B cell (primary cell): ENCODE data around the gene TPSB2. TPM values are rescaled to one million over a fixed set of nuclear protein-coding genes. Genes with fewer than 3 reads are reported as not detected.
"Not testable (repeated sequence)": the region's sequence is repeated elsewhere in the genome, so short reads cannot be mapped to it uniquely, and the experiment has no call there.

ENCODE experiments used
- ATAC-seq: fragments of 200-7000 bp; cut with Tn5 transposase; one replicate; pipeline ENCODE4 v1.10.0; 2021; ENCODE audit warnings: low read depth, mild to moderate bottlenecking, moderate number of reproducible peaks, moderate library complexity
- CTCF ChIA-PET: fragments of 350-600 bp; sonication (Branson Sonifier 250); formaldehyde crosslinking; loops from one replicate; lab custom pipeline; 2021; ENCODE audit warnings: antibody characterized with exemption, inconsistent platforms; lab: Charles Lee
- POLR2A ChIA-PET: fragments of 350-600 bp; sonication (Branson Sonifier 250); formaldehyde crosslinking; loops from one replicate; lab custom pipeline; 2021; ENCODE audit warnings: antibody characterized with exemption; lab: Charles Lee
- DNase-seq: peaks from one replicate; pipeline ENCODE4 v3.0.0; 2013
- H2AFZ ChIP-seq: 2 replicates; pipeline ENCODE4 v1.6.1; 2012; ENCODE audit warnings: mild to moderate bottlenecking, low read depth, low read length; ENCODE audit not compliant: insufficient read depth, poor library complexity, severe bottlenecking
- H3K27ac ChIP-seq, 2 donors: 1 replicate in 1 of 2; 2 replicates in 1 of 2; pipeline ENCODE4 v1.5.1; 2012 to 2013; ENCODE audit warnings: low read length in 2 of 2, mild to moderate bottlenecking in 2 of 2, moderate library complexity in 1 of 2
- H3K27me3 ChIP-seq, 4 experiments: fragments of 200-600 bp in 1 of 4; sonication (generic) in 1 of 4; replicated peaks in 1 of 4; 1 replicate in 2 of 4; 2 replicates in 2 of 4; pipeline versions ENCODE4 v1.6.1 to v1.7.0; 2013 to 2016; ENCODE audit warnings: low read length in 3 of 4, mild to moderate bottlenecking in 2 of 4, mixed read lengths in 1 of 4, moderate library complexity in 1 of 4; ENCODE audit not compliant: insufficient read depth in 4 of 4, control insufficient read depth in 3 of 4; ENCODE audit errors: control extremely low read depth in 1 of 4
- H3K36me3 ChIP-seq, 2 experiments: replicated peaks in 1 of 2; 1 replicate in 1 of 2; 2 replicates in 1 of 2; pipeline versions ENCODE4 v1.6.1 to v1.7.1; 2013; ENCODE audit warnings: low read length in 1 of 2; ENCODE audit not compliant: insufficient read depth in 2 of 2, control insufficient read depth in 1 of 2; ENCODE audit errors: control extremely low read depth in 1 of 2, extremely low read depth in 1 of 2
- H3K4me1 ChIP-seq, 2 donors: fragments of 200-600 bp in 1 of 2; sonication (generic) in 1 of 2; 1 replicate in 1 of 2; 2 replicates in 1 of 2; pipeline versions ENCODE4 v1.5.1 to v1.6.1; 2013 to 2017; ENCODE audit warnings: low read length in 2 of 2; ENCODE audit not compliant: control insufficient read depth in 2 of 2, insufficient read depth in 2 of 2
- H3K4me2 ChIP-seq: replicated peaks from 2 replicates; pipeline ENCODE3; 2012; ENCODE audit warnings: mild to moderate bottlenecking, low read depth, low read length; ENCODE audit not compliant: poor library complexity, severe bottlenecking
- H3K4me3 ChIP-seq, 5 experiments: fragments of 200-600 bp in 1 of 5; sonication (generic) in 1 of 5; 1 replicate in 3 of 5; 2 replicates in 2 of 5; pipeline versions ENCODE4 v1.5.1 to v1.7.0; 2011 to 2016; ENCODE audit warnings: low read length in 4 of 5, mild to moderate bottlenecking in 4 of 5, low read depth in 2 of 5, control low read depth in 1 of 5, moderate library complexity in 1 of 5; ENCODE audit not compliant: insufficient read depth in 1 of 5; ENCODE audit errors: control extremely low read depth in 1 of 5, extremely low read depth in 1 of 5
- H3K79me2 ChIP-seq: fragments of 200-600 bp; sonication (generic); one replicate; pipeline ENCODE4 v1.6.0; 2016; ENCODE audit warnings: low read length; ENCODE audit not compliant: control insufficient read depth, insufficient read depth
- H3K9ac ChIP-seq: fragments of 200-600 bp; sonication (generic); 2 replicates; pipeline ENCODE4 v1.6.1; 2017; ENCODE audit warnings: mild to moderate bottlenecking, low read length, moderate library complexity
- H3K9me3 ChIP-seq, 3 donors: one replicate each; pipeline versions ENCODE4 v1.6.1 to v1.7.1; 2013; ENCODE audit warnings: low read length in 2 of 3; ENCODE audit not compliant: control insufficient read depth in 2 of 3, insufficient read depth in 1 of 3; ENCODE audit errors: control extremely low read depth in 1 of 3
- H4K20me1 ChIP-seq: 2 replicates; pipeline ENCODE4 v1.6.0; 2012; ENCODE audit warnings: mild to moderate bottlenecking, low read length; ENCODE audit not compliant: insufficient read depth, control insufficient read depth, poor library complexity, severe bottlenecking
- H3K27ac Mint-ChIP-seq: one replicate; pipeline ENCODE4 v1.8.0; 2021; ENCODE audit warnings: mixed read lengths
- H3K27me3 Mint-ChIP-seq: one replicate; pipeline ENCODE4 v1.8.0; 2021; ENCODE audit warnings: mixed read lengths
- H3K4me1 Mint-ChIP-seq: one replicate; pipeline ENCODE4 v1.8.0; 2021; ENCODE audit warnings: mixed read lengths
- H3K4me3 Mint-ChIP-seq: one replicate; pipeline ENCODE4 v1.8.0; 2021; ENCODE audit warnings: mixed read lengths
- H3K9me3 Mint-ChIP-seq: one replicate; pipeline ENCODE4 v1.8.0; 2022; ENCODE audit warnings: mixed read lengths; ENCODE audit not compliant: insufficient read depth
- CTCF ChIP-seq: fragments of 200-600 bp; IDR thresholded peaks from one replicate; pipeline ENCODE4 v1.8.0; 2022; ENCODE audit warnings: antibody characterized with exemption, mild to moderate bottlenecking
- EZH2 ChIP-seq: IDR thresholded peaks from 2 replicates; pipeline ENCODE4 v1.6.1; 2012; ENCODE audit warnings: borderline replicate concordance, low read depth, mild to moderate bottlenecking, moderate library complexity, low read length; ENCODE audit not compliant: insufficient read depth, poor library complexity, severe bottlenecking
- WGBS: methylation state at CpG from one replicate; pipeline ENCODE4 v1.1.5; 2013; ENCODE audit warnings: missing lambda C conversion rate; ENCODE audit not compliant: insufficient coverage; 5-methylcytosine and 5-hydroxymethylcytosine counted together
- intact Hi-C: fragments of 100-400 bp; cut with micrococcal nuclease; formaldehyde crosslinking; loops from one replicate; pipeline ENCODE4 v1.10.0; 2022
- polyA plus RNA-seq: library from polyadenylated mRNA; depleted of rRNA; stranded (reverse); fragments of >200 nt; gene quantifications from 2 replicates; pipeline ENCODE4 v1.2.3, GENCODE V29; 2012
- total RNA-seq, 2 donors: library from RNA; stranded (reverse); fragments of 120-200 nt in 1 of 2; gene quantifications; 1 replicate in 1 of 2; 2 replicates in 1 of 2; pipeline versions ENCODE4 v1.2.3 to v1.2.4, GENCODE V29; 2013 to 2022

The TPSB2 gene
- total and polyA plus RNA-seq, 2 donors (not counting 1 experiment from before 2014, with no cell fraction given), result not detected

- no peaks in the 10 kb centered on the region for H4K20me1 ChIP-seq
- H3K9me3 ChIP-seq, result peaks cover 0 to 5% (median 0%) of the 10 kb centered on the region in 3 donors
- no peaks in the 10 kb centered on the region for H3K79me2 ChIP-seq
- H2AFZ ChIP-seq, result no peak overlapping the region
- intact Hi-C loops, result no loop called here
- H3K27ac Mint-ChIP-seq, result no peak overlapping the region
- no peak overlapping the region for H3K4me3 Mint-ChIP-seq
- H3K4me3 ChIP-seq, result no peak overlapping the region
- no peak overlapping the region for H3K4me2 ChIP-seq
- no peak for ATAC-seq
- H3K4me1 Mint-ChIP-seq, result no peaks in the 10 kb centered on the region
- no peak for TF ChIP-seq CTCF
- no peak for TF ChIP-seq EZH2
- no peak overlapping the region for H3K27ac ChIP-seq
- H3K27me3 ChIP-seq, result peaks cover 0 to 4% (median 0%) of the 10 kb centered on the region in 4 experiments
- H3K9ac ChIP-seq, result no peak overlapping the region
- no peaks in the 10 kb centered on the region for H3K36me3 ChIP-seq
- DNase-seq, result no peak
- ChIA-PET CTCF (no interaction called here), POLR2A (interaction anchor here (0.7 kb wide), 1 partner anchor 322 kb away, joined by 8 read pairs; no protein-coding TSS in a partner anchor)
- no peaks in the 10 kb centered on the region for H3K4me1 ChIP-seq
- peaks cover 3% of the 10 kb centered on the region for H3K27me3 Mint-ChIP-seq
- WGBS, result 89% methylated on average over 8 of the region's 19 CpGs
- no peaks in the 10 kb centered on the region for H3K9me3 Mint-ChIP-seq
These were observed 30.5 kb downstream of the TPSB2 start for GRCh38 chr16:1199347-1200013.

GRCh38 chr16:1198671-1199346 is 31.2 kb downstream of the TPSB2 start:
- H2AFZ ChIP-seq, H3K27me3 Mint-ChIP-seq, H3K4me2 ChIP-seq, H3K79me2 ChIP-seq, H4K20me1 ChIP-seq, H3K4me1 ChIP-seq, CTCF ChIA-PET, ATAC-seq, intact Hi-C loops, H3K27ac ChIP-seq, H3K27ac Mint-ChIP-seq, H3K9me3 ChIP-seq, H3K4me3 Mint-ChIP-seq, H3K27me3 ChIP-seq, H3K4me3 ChIP-seq, DNase-seq, H3K9ac ChIP-seq, H3K4me1 Mint-ChIP-seq, H3K36me3 ChIP-seq, H3K9me3 Mint-ChIP-seq: not testable (repeated sequence)
- 97% methylated on average over 16 of the region's 44 CpGs for WGBS
- POLR2A ChIA-PET, result interaction anchor here (0.7 kb wide), 1 partner anchor 321 kb away, joined by 8 read pairs; no protein-coding TSS in a partner anchor
